Cardiac septum (tissue), 1 donor: ENCODE results near the gene DDT. TPM values are rescaled to one million over a fixed set of nuclear protein-coding genes. Genes with fewer than 3 reads are reported as not detected.

Experiments used
- total RNA-seq: library from RNA; stranded (reverse); fragmentation: NEBNext Ultra II Directional; extraction: Animal tissue kit (Norgen Biotek cat#: 25700); gene quantifications from one replicate; pipeline ENCODE4 v1.2.1, GENCODE V29; 2021
- donor health status: DM: no; HTN: no; CAD: no.

The DDT gene
- total RNA-seq, 1 donor from 2014 or later = 128 TPM

Other genes starting within 250 kb of the DDT start
- gene ZNF70, start 223.3 kb downstream of the DDT start, total RNA-seq = 3.0 TPM
- gene VPREB3, start 220.0 kb downstream of the DDT start, total RNA-seq = 2.1 TPM
- not detected for gene C22orf15, start 211.5 kb downstream of the DDT start, total RNA-seq
- gene CHCHD10, start 206.5 kb downstream of the DDT start, total RNA-seq = 1,008 TPM
- gene MMP11, start 201.6 kb downstream of the DDT start, total RNA-seq = 6.2 TPM
- gene SMARCB1, start 187.5 kb downstream of the DDT start, total RNA-seq = 50.4 TPM
- 2.2 TPM for gene DERL3, start 135.4 kb downstream of the DDT start, total RNA-seq
- gene SLC2A11, start 116.6 kb downstream of the DDT start, total RNA-seq = 19.7 TPM
- gene MIF, start 80.1 kb downstream of the DDT start, total RNA-seq = 317 TPM
- gene GSTT2B, start 13.2 kb downstream of the DDT start, total RNA-seq = 21.1 TPM
- gene DDTL, start 7.6 kb downstream of the DDT start, total RNA-seq = 3.5 TPM
- 0.43 TPM for gene GSTT2, start 5.7 kb upstream of the DDT start, total RNA-seq
- gene GSTT4, start 31.0 kb upstream of the DDT start, total RNA-seq = not detected
- gene CABIN1, start 36.9 kb upstream of the DDT start, total RNA-seq = 38.0 TPM
- gene SUSD2, start 207.0 kb upstream of the DDT start, total RNA-seq = 3.1 TPM